ENCODE measurements around the gene RELT.
"Not testable (repeated sequence)": the region's sequence is repeated elsewhere in the genome, so short reads cannot be mapped to it uniquely, and the experiment has no call there.

The RELT gene

DNA sequence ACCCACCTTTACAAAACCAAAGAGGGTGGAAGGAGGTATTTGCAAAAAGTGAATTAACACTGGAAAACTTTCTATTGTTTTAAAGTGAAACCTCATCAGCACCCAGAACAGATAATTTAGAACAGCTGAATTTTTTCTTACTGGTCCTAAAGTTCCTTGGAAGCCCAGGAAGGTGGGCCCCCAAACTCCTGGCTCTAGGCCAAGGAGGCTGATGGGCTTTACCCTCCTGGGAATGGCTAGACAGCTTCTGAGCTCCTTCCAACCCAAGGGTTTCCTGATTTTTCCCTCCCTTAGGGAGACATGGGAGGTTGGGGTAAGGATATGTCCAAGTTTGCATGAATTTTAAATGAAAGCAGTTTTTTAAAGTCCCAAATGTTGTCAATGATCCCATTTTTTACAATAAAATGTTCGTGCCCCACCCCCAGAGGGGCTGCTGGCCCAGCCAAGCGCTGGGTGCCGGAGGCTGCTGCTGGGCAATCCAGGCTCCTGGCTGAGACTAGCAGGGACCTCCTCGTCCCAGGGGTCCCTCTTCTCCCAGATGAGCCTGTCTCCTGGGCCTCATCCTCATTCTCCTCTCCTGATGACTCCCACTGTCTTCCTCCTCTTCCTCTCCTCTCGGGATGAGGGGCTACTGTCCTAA lies 28.4 kb downstream of the RELT start:
- no peak for DNase-seq

DNA sequence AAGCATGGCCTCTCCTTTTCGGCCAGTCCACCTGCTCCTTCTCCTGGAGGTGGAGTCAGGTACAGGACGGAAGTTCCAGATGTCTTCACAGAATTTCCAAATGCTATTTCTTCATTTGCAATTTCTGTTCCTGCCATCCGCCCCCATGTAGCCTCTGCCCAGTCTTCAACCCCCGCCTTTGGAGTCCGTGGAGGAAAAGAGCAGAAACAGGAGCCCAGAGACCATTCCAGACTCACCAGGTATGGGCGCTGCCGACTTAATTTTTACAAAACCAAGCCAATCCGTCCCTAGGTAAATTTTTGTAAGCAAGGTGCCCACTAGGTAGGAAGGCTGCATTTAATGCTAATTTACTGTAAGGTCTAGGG lies 28.9 kb downstream of the RELT start:
- no peak for DNase-seq

DNA sequence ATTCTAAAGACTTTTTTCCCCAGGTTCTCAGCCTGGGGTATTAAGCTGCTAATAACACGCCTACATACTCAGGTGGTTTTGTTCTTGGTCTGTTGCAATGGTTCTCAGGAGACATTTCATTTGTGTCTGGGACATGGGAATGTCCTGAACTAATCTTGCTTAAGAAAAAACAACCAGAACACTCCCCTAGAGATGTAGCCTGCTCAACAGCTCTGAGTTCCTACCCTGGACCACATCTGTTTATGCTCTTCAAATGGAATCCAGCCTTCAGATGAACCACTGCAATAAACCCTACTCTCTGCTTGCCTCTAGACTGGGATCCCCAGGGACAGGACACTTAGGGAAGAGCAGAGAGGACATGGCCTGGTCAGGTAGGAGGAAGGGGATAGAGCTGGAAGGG lies 29.9 kb downstream of the RELT start:
- DNase-seq, result no peak

DNA sequence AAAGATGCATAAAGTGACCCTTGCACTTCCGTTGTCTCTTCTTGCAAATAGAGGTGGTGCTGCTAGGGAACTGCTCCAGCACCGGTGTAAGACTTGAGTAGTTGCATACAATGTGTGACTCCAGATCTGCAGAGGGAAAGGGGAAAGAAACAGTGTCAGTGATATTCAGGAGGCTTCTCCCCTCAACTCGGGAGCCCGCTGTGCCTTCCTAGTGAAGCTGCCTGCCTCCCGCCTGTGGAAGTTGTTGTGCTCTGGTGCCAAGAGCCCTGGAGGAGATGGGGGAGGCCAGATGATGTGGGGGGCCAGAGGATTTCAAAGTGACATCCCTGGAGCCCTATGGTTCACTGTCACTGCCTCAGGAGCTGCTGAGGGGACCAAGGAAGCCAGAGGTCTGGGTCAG lies 30.4 kb downstream of the RELT start:
- no peak for DNase-seq

DNA sequence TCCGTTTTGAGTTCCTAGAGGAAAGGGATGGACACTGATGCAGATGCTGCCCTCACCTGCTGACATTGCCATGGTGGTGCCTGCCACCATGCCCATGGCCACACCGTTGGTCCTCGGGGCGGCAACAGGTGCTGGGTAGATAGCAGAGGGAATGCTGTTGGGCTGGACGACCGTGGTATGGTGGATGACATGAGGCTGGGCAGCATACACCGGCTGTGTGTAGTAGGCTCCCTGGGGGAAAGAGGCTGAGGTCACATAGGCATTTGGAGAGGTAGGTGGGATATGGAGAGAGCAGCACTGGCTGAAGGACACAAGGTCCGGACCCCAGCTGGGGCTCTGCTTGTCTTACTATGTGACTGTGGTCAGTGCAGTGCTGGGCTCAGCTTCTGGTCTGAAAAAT lies 33.2 kb downstream of the RELT start:
- no peak for DNase-seq

DNA sequence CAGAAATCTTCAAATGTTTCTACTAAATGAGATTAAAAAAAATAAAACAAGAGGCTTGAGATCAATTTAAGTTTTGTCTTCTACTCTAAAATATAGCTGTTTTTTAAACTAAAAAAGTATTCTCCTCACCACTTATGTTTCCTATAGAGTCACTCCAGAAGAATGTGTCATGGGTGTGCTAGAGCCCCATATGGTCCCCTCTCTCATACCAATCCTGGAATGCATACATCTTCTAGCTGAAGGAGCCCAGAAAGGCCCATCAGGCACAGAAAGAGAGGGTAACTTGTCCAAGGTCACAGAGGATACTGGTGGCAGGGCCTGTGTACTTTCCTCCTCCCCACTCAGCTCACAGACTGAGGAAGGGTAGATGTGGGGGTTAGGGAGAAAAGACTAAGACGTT lies 34.4 kb downstream of the RELT start:
- DNase-seq, result no peak

DNA sequence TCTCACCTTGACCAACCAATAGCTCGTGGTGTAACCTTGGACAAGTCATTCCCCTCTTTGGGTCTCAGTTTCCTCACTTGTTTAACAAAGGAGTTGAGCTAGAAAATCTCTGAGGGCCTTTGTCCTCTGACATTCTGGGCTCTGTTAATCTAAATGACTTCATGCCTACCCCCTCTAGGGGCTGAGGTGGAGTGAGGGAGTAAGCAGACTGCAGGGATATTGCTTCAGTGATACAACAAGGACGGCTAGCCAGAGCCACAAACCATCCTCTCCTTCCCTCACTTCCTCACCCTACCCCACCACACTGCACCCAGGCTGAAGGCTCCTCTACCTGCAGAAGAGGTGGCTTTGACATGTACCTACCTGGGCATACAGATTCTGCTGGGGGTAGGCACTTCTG lies 34.8 kb downstream of the RELT start:
- DNase-seq, result no peak

DNA sequence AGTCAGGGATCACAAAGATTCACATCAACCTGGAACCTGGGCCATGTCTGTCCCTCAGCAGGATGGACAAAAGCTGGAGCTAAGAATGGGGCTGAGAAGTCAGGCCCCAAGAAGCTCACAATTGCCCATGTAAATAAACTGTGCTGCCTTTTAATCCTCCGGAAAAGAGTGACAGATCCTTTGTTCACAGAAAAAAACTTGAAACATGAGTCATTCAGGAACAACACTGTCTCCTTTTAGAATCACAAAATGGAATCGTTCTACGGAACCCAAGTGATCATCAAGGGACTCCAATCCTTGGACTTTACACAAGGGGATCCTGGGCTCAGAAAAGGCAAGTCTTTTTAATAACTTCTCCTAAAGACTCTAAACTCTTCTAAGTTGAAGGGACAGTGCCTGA lies 36.1 kb downstream of the RELT start:
- no peak for DNase-seq

DNA sequence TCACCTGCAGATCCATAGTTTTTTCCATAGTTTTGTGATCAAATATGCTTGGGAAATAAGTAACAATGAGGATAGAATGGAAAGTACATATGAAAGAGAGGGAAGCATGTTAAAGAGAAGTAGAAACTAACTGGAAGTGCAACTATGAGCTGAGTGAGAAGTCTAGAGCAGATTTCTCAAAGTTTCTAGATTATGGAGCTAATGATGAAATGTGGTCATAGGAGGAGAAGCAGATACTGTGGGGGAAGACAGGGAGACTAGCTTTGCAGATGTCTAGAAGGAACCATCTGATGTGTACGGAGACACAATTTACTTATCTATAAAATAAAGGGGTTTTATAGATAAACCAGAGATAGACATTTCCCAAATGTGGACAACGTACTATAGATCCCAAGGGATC lies 37.1 kb downstream of the RELT start:
- DNase-seq, result no peak

DNA sequence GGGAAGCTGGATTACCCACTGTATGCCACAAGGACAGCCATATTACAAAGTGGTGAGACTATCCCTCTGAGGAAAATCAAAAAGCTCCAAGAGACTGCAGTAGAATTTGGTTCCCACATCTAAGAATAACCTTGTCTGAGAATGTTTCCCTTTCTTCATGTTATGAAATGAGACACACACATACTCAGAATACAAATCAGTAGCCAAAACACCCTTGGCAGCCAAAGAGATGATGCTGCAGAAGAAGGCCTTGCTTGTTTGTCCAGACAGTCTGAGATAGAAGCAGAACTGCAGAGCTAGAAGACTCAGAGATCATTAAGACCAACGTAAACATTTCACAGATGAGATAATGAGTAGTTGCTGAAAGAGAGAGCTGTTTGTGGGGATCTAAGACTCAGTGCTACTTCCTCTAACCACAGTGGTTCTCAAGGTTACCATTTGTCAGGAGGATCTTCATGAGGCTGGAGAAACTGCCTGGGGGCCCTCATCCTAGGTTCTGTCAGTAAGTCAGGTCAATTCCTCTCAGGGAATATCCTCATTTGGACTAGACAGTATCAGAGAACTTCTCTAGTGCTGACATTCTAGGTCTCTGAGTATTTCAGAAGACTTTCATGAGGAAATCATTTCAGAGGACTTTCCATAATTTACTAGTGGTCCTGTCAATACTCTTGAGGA lies 38.9 kb downstream of the RELT start:
- no peak for DNase-seq

DNA sequence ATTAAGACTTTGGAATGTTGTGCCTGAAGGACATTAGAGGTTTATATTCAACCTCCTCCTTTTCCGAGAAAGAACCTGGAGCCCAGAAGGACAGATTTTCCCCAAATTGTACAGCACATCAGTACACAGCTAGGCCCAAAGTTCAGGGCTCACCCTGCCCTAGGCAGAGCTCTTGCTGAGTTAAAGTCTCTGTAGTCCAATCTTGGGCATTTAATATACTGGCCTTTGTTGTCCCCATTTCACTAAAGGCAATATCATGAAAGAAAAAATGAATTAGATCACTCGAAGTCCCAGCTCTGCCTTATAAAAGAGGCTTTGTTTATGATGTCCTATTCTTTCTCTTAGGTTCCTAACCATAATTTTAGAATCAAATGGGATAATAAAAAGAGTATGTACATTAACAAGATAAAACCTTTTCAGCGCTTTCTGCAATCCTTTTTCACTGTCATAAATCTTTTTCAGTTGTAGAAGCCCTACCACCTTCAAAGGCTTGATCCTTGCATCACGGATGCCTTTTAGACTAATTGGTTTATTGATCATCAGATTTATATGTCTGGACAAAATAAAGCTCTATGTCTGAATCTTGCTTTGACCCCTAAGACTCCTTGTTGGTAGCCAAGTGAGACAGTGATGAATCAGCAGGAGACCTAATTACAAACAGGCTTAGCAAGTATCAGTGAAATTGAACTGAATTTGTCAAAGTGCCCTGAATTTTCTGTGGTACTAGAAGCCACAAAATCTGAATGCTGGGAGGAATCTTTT lies 39.8 kb downstream of the RELT start:
- DNase-seq, result no peak

DNA sequence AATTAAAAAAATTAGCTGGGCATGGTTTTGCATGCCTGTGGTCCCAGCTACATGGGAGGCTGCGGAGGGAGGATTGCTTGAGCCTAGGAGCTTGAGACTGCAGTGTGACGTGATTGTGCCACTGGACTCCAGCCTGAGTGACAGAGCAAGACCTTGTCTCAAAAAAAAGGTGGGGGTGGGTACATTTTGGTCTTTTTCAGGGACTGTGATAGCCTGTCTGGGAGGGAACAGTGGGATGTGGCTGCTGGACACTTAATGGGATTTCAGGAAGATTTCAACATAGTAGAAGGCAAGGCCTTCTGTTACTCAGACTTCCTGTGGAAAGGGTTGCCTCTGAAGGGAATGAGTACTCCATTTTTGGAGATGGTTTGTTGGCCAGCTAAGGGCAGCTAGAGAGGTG lies 40.6 kb downstream of the RELT start:
- no peak for DNase-seq

DNA sequence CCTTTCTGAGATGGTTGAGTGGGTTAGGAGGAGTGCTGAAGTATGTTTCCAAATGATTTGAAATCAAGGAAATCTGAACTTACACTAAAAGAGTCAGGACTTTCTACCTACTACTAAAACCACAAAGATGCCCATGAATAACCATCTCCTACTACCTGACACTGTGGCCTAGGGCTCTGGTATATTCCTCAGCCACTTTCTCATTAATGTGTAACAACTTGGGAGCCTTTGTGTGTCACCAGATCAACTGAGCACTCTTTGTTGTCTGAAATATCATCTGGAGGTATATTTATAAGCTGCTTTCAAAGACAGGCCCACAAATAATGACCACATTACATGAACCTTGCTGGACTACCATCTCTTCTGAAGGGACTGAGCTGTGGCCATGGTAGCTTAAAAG lies 43.9 kb downstream of the RELT start:
- DNase-seq, result no peak

DNA sequence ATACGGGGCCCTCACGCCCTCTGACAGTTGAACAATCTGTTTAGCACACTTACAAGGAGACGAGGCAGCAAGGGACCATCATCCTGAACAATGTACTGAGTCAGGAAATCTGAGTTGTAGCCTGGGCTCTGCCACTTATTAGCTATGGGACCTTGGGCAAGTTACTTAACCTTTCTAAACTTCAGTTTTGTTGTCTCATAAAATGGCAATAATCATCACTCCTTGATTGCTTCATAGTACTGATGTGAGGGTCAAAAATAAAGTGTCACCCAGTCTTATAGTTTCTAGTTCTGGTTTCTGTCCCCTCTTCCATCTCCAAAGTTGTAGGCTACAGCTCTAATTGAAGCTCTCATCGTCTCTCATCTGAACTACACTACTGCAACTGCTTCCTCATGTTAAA lies 46.7 kb downstream of the RELT start:
- DNase-seq, result no peak

DNA sequence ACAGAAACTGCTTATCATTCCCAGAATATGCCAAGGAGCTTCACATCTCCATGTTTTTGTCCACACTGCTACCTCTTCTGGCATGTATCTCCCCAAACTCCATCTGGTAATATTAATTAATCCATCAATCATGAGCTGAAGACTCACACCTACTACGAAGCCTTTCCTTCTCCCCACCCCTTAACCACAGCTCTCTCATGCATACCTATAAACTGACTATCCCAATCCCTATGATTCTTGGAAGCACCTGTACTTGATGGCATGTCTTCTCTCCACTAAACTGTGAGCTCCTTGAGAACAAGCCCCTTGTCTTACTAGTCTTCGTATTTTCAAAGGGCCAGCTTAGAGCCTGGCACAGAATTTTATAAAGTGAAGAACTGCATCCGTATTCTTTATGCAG lies 47.3 kb downstream of the RELT start:
- DNase-seq, result no peak

DNA sequence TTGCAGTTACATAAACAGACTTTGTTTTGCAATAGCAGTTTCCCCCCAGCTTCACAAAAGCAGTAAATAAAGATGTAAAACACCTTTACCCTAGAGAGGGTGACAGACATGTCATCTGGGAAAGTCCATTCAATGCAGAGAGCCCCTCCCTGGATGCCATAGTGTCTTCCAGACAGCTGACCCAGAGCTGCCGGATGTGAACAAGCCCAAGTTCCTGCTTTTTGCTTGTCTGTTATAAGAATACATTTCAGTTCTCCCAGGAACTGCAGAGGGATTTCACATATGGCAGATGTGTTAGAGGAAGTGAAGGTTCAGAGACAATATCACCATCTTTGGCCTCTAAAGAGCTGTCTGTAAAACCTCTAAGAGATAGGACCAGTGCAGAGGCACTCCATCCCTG lies 48.9 kb downstream of the RELT start:
- no peak for DNase-seq

DNA sequence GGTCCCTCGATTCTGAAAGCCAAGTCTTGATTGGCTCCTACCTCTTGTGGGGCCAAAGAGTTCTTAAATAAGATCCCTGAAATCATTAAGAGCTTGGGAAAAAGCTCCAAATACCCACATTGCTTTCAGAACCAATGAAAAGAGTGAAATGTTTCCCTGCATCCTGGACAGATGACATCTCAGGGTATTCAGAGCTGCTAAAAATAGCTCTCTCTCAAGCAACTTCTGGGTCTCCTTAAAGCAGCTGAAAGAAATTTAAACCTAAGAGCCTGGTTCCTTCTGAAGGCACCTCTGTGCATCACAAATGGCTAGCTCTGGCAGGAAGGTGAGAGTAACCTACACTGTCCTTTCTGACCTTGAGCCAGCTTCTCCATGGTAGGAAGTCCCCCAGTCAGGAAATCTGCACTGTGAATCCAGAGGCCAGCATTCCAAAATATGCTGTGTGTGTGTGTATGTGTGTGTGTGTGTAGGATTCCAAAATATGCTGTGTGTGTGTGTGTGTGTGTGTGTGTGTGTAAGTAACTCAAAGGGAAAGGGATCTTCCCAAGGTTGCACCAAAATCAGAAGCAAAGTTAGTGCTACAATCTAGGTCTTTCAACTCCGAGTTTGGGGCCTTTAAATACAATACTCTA lies 50.1 kb downstream of the RELT start:
- DNase-seq, result no peak

DNA sequence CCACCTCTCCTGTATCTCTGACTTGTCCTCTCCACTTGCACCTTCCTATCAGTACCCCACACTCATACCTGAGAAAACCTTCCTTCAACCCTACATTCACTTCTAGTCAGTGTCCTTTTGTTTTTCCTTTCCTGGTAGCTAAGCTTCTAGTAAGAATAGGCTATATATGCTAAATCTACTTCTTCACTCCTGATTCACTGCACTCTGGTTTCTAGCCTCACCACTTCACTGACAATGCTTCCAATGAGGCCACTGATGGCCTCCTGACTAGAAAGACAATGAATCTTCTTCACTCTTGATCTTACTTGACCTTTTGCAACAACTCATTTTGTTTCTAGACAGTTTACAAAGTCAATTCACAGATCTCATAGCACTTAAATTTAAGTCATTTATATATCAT lies 52.0 kb downstream of the RELT start:
- no peak for DNase-seq

DNA sequence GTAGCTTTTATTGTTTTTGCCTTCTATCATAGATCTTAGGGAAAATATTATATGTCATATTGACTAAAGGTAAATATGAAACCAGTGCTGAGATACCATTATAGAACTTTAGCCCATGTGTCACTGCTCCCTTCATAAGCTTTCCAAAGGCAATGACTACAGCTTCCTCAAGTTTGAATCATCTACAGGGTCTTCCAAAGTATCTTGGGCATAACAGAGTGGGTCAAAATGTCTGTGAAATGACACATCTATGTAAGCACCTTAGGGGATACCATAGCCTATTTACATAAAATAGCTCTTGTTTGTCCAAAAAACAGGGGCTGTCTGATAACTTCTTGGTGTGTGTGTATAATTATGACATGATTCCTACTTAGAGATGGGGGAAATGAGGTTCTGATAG lies 52.5 kb downstream of the RELT start:
- no peak for DNase-seq

DNA sequence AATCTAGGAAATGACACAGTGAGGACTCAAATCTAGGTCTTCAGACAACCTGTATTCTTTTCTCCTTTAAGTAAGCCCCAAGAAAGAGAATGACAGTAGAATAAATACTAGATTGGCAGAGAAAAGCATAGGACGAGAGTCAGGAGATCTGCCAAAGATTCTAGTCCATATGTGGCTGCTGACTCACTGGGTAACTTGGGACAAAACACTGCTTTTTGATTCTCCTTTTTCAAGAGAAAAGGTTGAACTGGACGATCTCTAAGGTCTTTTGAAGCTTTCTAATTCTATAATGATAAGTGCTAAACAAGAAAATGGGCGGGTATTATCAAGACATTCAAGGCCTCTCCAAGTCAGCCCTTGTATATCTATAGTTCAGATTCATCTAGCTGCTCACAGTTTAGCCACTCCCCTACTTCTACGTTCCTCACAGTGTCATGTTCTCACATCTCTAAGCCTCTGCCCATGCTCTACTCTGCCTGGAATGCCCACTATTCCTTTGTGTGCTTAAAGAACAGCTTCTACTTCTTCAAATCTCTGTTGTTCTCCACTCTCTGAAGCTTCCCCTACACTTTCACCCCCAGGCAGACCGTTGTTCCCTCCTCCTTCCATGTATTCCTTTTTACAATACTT lies 53.0 kb downstream of the RELT start:
- no peak for DNase-seq

DNA sequence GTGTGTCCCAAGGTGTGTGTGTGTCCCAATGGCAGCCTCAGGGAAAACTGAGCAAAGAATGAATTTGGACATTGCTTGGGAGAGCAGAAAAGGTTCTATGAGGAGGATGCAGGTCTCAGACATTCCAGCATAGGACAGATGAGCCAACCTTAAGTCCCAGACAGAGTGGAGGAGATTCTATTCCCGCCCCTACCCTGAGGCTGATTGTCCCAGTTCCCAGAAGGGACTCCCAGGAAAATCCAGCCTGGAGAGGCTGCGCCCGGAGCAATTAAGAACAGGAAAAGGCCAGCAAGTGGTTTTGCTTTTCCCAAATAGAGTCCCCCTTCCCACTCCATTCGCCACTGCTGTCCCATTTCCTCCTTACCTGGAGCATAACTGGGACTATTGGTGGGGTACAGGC lies 54.1 kb downstream of the RELT start:
- DNase-seq, result no peak

DNA sequence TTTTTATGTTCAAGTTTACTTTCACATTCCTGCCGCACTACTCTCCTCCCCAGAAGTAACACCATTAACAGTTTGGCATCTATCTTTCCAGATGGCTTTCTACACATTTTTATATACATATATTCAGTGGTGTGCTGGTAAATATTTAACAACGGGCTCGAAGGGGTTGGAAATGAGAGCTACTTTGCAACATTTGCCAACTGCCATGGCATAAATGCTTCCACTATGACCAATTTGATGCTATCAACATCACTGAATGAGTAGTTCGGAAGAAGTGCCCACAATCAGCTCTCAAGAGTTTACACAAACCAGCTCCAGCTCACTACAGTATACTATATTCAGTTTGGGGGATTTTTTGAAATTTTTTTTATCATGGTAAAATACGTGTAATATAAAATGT lies 55.2 kb downstream of the RELT start:
- DNase-seq, result no peak

DNA sequence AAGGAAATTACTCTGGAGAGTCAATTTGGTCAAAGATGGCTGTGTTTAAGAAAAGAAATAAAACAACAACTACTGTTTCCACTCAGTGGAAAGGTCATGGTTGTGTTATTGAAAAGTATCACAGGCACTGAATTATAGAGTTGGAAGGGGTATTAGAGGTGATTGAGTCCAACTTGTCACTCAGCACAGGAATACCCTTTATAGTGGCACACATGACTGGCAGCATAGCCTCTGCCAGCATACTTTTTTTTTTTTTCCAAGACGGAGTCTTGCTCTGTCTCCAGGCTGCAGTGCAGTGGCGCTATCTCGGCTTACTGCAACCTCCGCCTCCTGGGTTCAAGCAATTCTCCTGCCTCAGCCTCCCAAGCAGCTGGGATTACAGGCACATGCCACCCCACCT lies 60.7 kb downstream of the RELT start:
- DNase-seq, result not testable (repeated sequence)

Measured in NCI-H187 treated with DMSO at 0.1 percent for 48 hours (cell line).